CD4-positive, alpha-beta T cell (primary cell): Measurements from ENCODE around the gene RNF138. TPM values are rescaled to one million over a fixed set of nuclear protein-coding genes. Genes with fewer than 3 reads are reported as not detected.
A peak's percentile ranks its signal among the peaks of the same experiment; 100 is the strongest.

Source experiments
- ATAC-seq: fragments of 200-7000 bp; cut with Tn5 transposase; one replicate; pipeline ENCODE4 v1.10.0; 2022; ENCODE audit warnings: mild to moderate bottlenecking; ENCODE audit not compliant: poor library complexity
- CTCF ChIA-PET: fragments of 350-600 bp; sonication (Branson Sonifier 250); formaldehyde crosslinking; loops from one replicate; lab custom pipeline; 2021; ENCODE audit warnings: antibody characterized with exemption, inconsistent platforms; lab: Charles Lee
- POLR2A ChIA-PET: fragments of 350-600 bp; sonication (Branson Sonifier 250); formaldehyde crosslinking; loops from one replicate; lab custom pipeline; 2021; ENCODE audit warnings: antibody characterized with exemption, inconsistent platforms; lab: Charles Lee
- DNase-seq, 14 experiments: peaks; one replicate each; pipeline ENCODE4 v3.0.0-alpha.2; 2013 to 2020; ENCODE audit warnings: mixed read lengths in 2 of 14
- H3K27ac ChIP-seq, 2 donors: one replicate each; pipeline versions ENCODE4 v1.5.1 to v1.7.0; 2013; ENCODE audit warnings: low read length in 2 of 2, low read depth in 1 of 2, mild to moderate bottlenecking in 1 of 2
- H3K27me3 ChIP-seq, 2 experiments: 1 replicate in 1 of 2; 2 replicates in 1 of 2; pipeline versions ENCODE4 v1.6.1 to v1.7.0; 2013; ENCODE audit warnings: low read length in 2 of 2, control low read depth in 1 of 2, mild to moderate bottlenecking in 1 of 2, moderate library complexity in 1 of 2; ENCODE audit not compliant: insufficient read depth in 2 of 2, control insufficient read depth in 1 of 2
- H3K36me3 ChIP-seq: one replicate; pipeline ENCODE4 v1.6.1; 2013; ENCODE audit warnings: low read length, control low read depth; ENCODE audit not compliant: insufficient read depth
- H3K4me1 ChIP-seq: one replicate; pipeline ENCODE4 v1.6.1; 2013; ENCODE audit warnings: low read length, control low read depth; ENCODE audit not compliant: insufficient read depth
- H3K4me3 ChIP-seq: one replicate; pipeline ENCODE4 v1.5.1; 2013; ENCODE audit warnings: mild to moderate bottlenecking, low read length, moderate library complexity
- H3K9me3 ChIP-seq, 2 experiments: 1 replicate in 1 of 2; 2 replicates in 1 of 2; pipeline versions ENCODE4 v1.6.1 to v1.7.0; 2013; ENCODE audit warnings: low read length in 2 of 2, mild to moderate bottlenecking in 2 of 2, control low read depth in 1 of 2, moderate library complexity in 1 of 2; ENCODE audit not compliant: control insufficient read depth in 1 of 2, insufficient read depth in 1 of 2
- H3K27ac Mint-ChIP-seq: one replicate; pipeline ENCODE4 v1.8.0; 2020; ENCODE audit warnings: mixed read lengths
- H3K27me3 Mint-ChIP-seq: one replicate; pipeline ENCODE4 v1.8.0; 2021; ENCODE audit warnings: mixed read lengths
- H3K36me3 Mint-ChIP-seq: one replicate; pipeline ENCODE4 v1.8.0; 2021; ENCODE audit warnings: low read depth, mixed read lengths
- H3K4me1 Mint-ChIP-seq: one replicate; pipeline ENCODE4 v1.8.0; 2021; ENCODE audit warnings: low read depth, mixed read lengths
- H3K4me3 Mint-ChIP-seq: one replicate; pipeline ENCODE4 v1.8.0; 2020; ENCODE audit warnings: mild to moderate bottlenecking, mixed read lengths
- H3K9me3 Mint-ChIP-seq: one replicate; pipeline ENCODE4 v1.8.0; 2020; ENCODE audit warnings: mixed read lengths
- CTCF ChIP-seq: fragments of 200-600 bp; IDR thresholded peaks from one replicate; pipeline ENCODE4 v1.8.0; 2022; ENCODE audit warnings: antibody characterized with exemption, mild to moderate bottlenecking
- intact Hi-C, 2 experiments: fragments of 100-400 bp; cut with DNase I in 1 of 2; cut with micrococcal nuclease in 1 of 2; formaldehyde crosslinking; loops; one replicate each; pipeline versions ENCODE4 v1.15.1 to v1.9.0; 2023 to 2025; cut with DNase I, micrococcal nuclease
- total RNA-seq, 174 experiments: library from RNA in 2 of 174; stranded (reverse) in 2 of 174; gene quantifications; one replicate each; pipeline ENCODE4 v1.2.3 and lab custom pipeline; 2021 to 2026

The RNF138 gene
- total RNA-seq, 2 experiments from 2014 or later, result 177 to 184 TPM

GRCh38 chr18:32074206-32074605 is 17.5 kb upstream of the RNF138 start:
- intact Hi-C loops, result loop anchor here (5.0 kb wide), 2 partner anchors 52 to 132 kb away; partner anchors contain the start of gene TRAPPC8 (in 1 of the 2)
- Histone ChIP-seq H3K9me3 (no peaks in the 10 kb centered on the region), H3K27me3 (no peaks in the 10 kb centered on the region), H3K4me1 (no peaks in the 10 kb centered on the region), H3K36me3 (peaks cover 14% of the 10 kb centered on the region), H3K4me3 (no peak overlapping the region), H3K27ac (no peak overlapping the region)
- TF ChIP-seq CTCF, result no peak
- ChIA-PET POLR2A (interaction anchor here (2.4 to 3.3 kb wide), 2 partner anchors 55 to 131 kb away, joined by 14 to 56 read pairs; partner anchors contain the start of genes RNF125 and TRAPPC8), CTCF (no interaction called here)
- Mint-ChIP-seq H3K36me3 (peaks cover 57% of the 10 kb centered on the region), H3K4me3 (no peak overlapping the region), H3K9me3 (no peaks in the 10 kb centered on the region), H3K27ac (peak overlapping the region; percentile 22), H3K4me1 (peaks cover 20% of the 10 kb centered on the region), H3K27me3 (no peaks in the 10 kb centered on the region)
- DNase-seq (no peak), ATAC-seq (no peak)

- Mint-ChIP-seq H3K4me1 (peaks cover 22% of the 10 kb centered on the region), H3K4me3 (no peak overlapping the region), H3K9me3 (no peaks in the 10 kb centered on the region), H3K36me3 (peaks cover 40% of the 10 kb centered on the region), H3K27me3 (no peaks in the 10 kb centered on the region), H3K27ac (no peak overlapping the region)
- peaks cover 10% of the 10 kb centered on the region for H3K36me3 ChIP-seq
- no peak for ATAC-seq
- H3K4me3 ChIP-seq, result no peak overlapping the region
- H3K27me3 ChIP-seq, result no peaks in the 10 kb centered on the region
- intact Hi-C loops, result no loop called here
- H3K9me3 ChIP-seq, result peaks cover 0 to 6% of the 10 kb centered on the region in 2 experiments
- peaks cover under 1% of the 10 kb centered on the region for H3K4me1 ChIP-seq
- no peak for TF ChIP-seq CTCF
- no peak overlapping the region for H3K27ac ChIP-seq
- ChIA-PET CTCF (no interaction called here), POLR2A (no interaction called here)
- DNase-seq, result no peak
Measured at GRCh38 chr18:32078845-32079244, 12.8 kb upstream of the RNF138 start.

GRCh38 chr18:32081881-32082280 is 9.8 kb upstream of the RNF138 start:
- no peak for TF ChIP-seq CTCF
- peaks cover 0 to 6% of the 10 kb centered on the region in 2 experiments for H3K9me3 ChIP-seq
- peaks cover 28% of the 10 kb centered on the region for H3K4me1 ChIP-seq
- CTCF ChIA-PET, result interaction anchor here (1.4 kb wide), 1 partner anchor 10 kb away, joined by 8 read pairs; no protein-coding TSS in a partner anchor
- POLR2A ChIA-PET, result no interaction called here
- Mint-ChIP-seq H3K4me1 (peaks cover 37% of the 10 kb centered on the region), H3K27ac (no peak overlapping the region), H3K36me3 (peaks cover 25% of the 10 kb centered on the region), H3K27me3 (peaks cover 5% of the 10 kb centered on the region), H3K9me3 (no peaks in the 10 kb centered on the region), H3K4me3 (no peak overlapping the region)
- DNase-seq, result no peak
- ATAC-seq, result no peak
- no peaks in the 10 kb centered on the region for H3K27me3 ChIP-seq
- no peak overlapping the region for H3K27ac ChIP-seq
- no peak overlapping the region for H3K4me3 ChIP-seq
- H3K36me3 ChIP-seq, result peaks cover 4% of the 10 kb centered on the region
- intact Hi-C loops, result loop anchor here in 1 of 2 experiments (10.0 kb wide), 1 partner anchor 337 kb away; no protein-coding TSS in a partner anchor
